ENCODE data around the gene DISC1.

DISC1 gene

GRCh38 chr1:231951374-231951773 lies 324.8 kb downstream of the DISC1 start:
- Histone ChIP-seq H3K27me3 (ENCODE audit: control insufficient read depth in 3 of 3, insufficient read depth in 3 of 3, low read depth in 1 of 3, low read length in 3 of 3) (no peaks in the 10 kb centered on the region), H3K4ac (ENCODE audit: low read length) (no peak overlapping the region), H3K14ac (ENCODE audit: low read length) (no peak overlapping the region), H3K27ac (replicated peaks; ENCODE audit: low read length) (no peak overlapping the region), H3K79me1 (ENCODE audit: low read depth, low read length) (no peaks in the 10 kb centered on the region), H2BK5ac (ENCODE audit: low read length) (no peak overlapping the region), H4K91ac (ENCODE audit: low read depth, low read length, poor library complexity) (no peak overlapping the region), H3K9me3 (replicated peaks in 1 of 2; ENCODE audit: control insufficient read depth in 2 of 2, insufficient read depth in 1 of 2, low read depth in 1 of 2, low read length in 2 of 2) (peaks cover 0 to 9% of the 10 kb centered on the region in 2 donors), H3K9ac (ENCODE audit: low read depth, low read length, poor library complexity) (no peak overlapping the region), H3K4me1 (ENCODE audit: control insufficient read depth in 2 of 2, insufficient read depth in 1 of 2, low read depth in 1 of 2, low read length in 2 of 2) (peaks cover 2 to 10% of the 10 kb centered on the region in 2 donors), H3K4me3 (ENCODE audit: low read length in 2 of 2) (no peak overlapping the region), H2AFZ (ENCODE audit: low read length) (no peak overlapping the region), H3K4me2 (ENCODE audit: insufficient read depth, low read length, poor library complexity, severe bottlenecking) (no peak overlapping the region), H2BK15ac (ENCODE audit: low read length) (no peak overlapping the region), H2AK5ac (ENCODE audit: low read depth, low read length) (no peak overlapping the region), H4K8ac (ENCODE audit: low read depth, low read length) (no peak overlapping the region), H3K18ac (ENCODE audit: low read length) (no peak overlapping the region), H2BK12ac (ENCODE audit: low read length) (no peak overlapping the region), H3K23ac (ENCODE audit: low read depth, low read length, poor library complexity) (no peak overlapping the region), H2BK120ac (ENCODE audit: low read depth, low read length) (no peak overlapping the region), H3K36me3 (replicated peaks in 1 of 2; ENCODE audit: control insufficient read depth in 2 of 2, insufficient read depth in 2 of 2, low read length in 2 of 2) (no peaks in the 10 kb centered on the region)
- WGBS, 2 donors (ENCODE audit: extremely low coverage in 2 of 2, insufficient read length in 2 of 2, insufficient replicate concordance in 1 of 2) = no CpG with 5 or more reads among the region's 3 CpGs
- no peak for DNase-seq (ENCODE audit: low spot score)

GRCh38 chr1:231952154-231952553 lies 325.6 kb downstream of the DISC1 start:
- no peaks in the 10 kb centered on the region for H3K27me3 ChIP-seq (ENCODE audit: control insufficient read depth in 3 of 3, insufficient read depth in 3 of 3, low read depth in 1 of 3, low read length in 3 of 3)
- no peaks in the 10 kb centered on the region for H3K36me3 ChIP-seq (replicated peaks in 1 of 2; ENCODE audit: control insufficient read depth in 2 of 2, insufficient read depth in 2 of 2, low read length in 2 of 2)
- peaks cover 0 to 14% of the 10 kb centered on the region in 2 donors for H3K9me3 ChIP-seq (replicated peaks in 1 of 2; ENCODE audit: control insufficient read depth in 2 of 2, insufficient read depth in 1 of 2, low read depth in 1 of 2, low read length in 2 of 2)
- H3K27ac ChIP-seq (replicated peaks; ENCODE audit: low read length) = no peak overlapping the region
- WGBS, 2 donors (ENCODE audit: extremely low coverage in 2 of 2, insufficient read length in 2 of 2, insufficient replicate concordance in 1 of 2) = no CpG with 5 or more reads among the region's 1 CpG
- H3K9ac ChIP-seq (ENCODE audit: low read depth, low read length, poor library complexity) = no peak overlapping the region
- no peak overlapping the region for H2AK5ac ChIP-seq (ENCODE audit: low read depth, low read length)
- H2BK5ac ChIP-seq (ENCODE audit: low read length) = no peak overlapping the region
- no peak overlapping the region for H3K18ac ChIP-seq (ENCODE audit: low read length)
- no peak overlapping the region for H2AFZ ChIP-seq (ENCODE audit: low read length)
- no peak overlapping the region for H3K23ac ChIP-seq (ENCODE audit: low read depth, low read length, poor library complexity)
- no peak overlapping the region for H3K14ac ChIP-seq (ENCODE audit: low read length)
- no peak overlapping the region for H2BK120ac ChIP-seq (ENCODE audit: low read depth, low read length)
- H3K79me1 ChIP-seq (ENCODE audit: low read depth, low read length) = no peaks in the 10 kb centered on the region
- no peak overlapping the region for H2BK12ac ChIP-seq (ENCODE audit: low read length)
- no peak overlapping the region for H4K91ac ChIP-seq (ENCODE audit: low read depth, low read length, poor library complexity)
- peaks cover 2 to 10% of the 10 kb centered on the region in 2 donors for H3K4me1 ChIP-seq (ENCODE audit: control insufficient read depth in 2 of 2, insufficient read depth in 1 of 2, low read depth in 1 of 2, low read length in 2 of 2)
- no peak overlapping the region for H3K4me2 ChIP-seq (ENCODE audit: insufficient read depth, low read length, poor library complexity, severe bottlenecking)
- no peak overlapping the region for H3K4ac ChIP-seq (ENCODE audit: low read length)
- H3K4me3 ChIP-seq (ENCODE audit: low read length in 2 of 2) = no peak overlapping the region
- H4K8ac ChIP-seq (ENCODE audit: low read depth, low read length) = no peak overlapping the region
- H2BK15ac ChIP-seq (ENCODE audit: low read length) = no peak overlapping the region
- DNase-seq (ENCODE audit: low spot score) = no peak

DNA sequence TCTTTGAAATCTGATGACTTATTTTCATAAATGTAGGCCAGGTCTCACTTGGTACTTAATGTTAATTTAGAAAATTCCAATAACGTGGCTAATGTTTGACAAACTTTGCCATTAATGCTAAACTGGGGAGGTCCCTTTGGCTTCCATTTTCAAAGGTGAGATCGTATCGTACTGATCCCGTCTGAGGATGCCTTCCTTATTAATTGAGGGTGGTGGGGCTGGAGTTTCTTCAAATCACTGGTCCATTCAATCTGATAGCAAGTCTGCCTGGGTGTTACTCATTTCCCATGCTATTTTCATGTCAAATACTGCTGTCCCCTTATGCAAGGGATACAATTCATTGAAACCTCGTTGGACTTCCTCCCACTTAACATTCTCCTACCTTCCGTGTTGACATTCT lies 327.1 kb downstream of the DISC1 start:
- Histone ChIP-seq H4K91ac (ENCODE audit: low read depth, low read length, poor library complexity) (no peak overlapping the region), H3K23ac (ENCODE audit: low read depth, low read length, poor library complexity) (no peak overlapping the region), H2BK15ac (ENCODE audit: low read length) (no peak overlapping the region), H3K4me1 (ENCODE audit: control insufficient read depth in 2 of 2, insufficient read depth in 1 of 2, low read depth in 1 of 2, low read length in 2 of 2) (peaks cover 4 to 10% of the 10 kb centered on the region in 2 donors), H3K4me3 (ENCODE audit: low read length in 2 of 2) (no peak overlapping the region), H3K36me3 (replicated peaks in 1 of 2; ENCODE audit: control insufficient read depth in 2 of 2, insufficient read depth in 2 of 2, low read length in 2 of 2) (no peaks in the 10 kb centered on the region), H3K9me3 (replicated peaks in 1 of 2; ENCODE audit: control insufficient read depth in 2 of 2, insufficient read depth in 1 of 2, low read depth in 1 of 2, low read length in 2 of 2) (peaks cover 0 to 14% of the 10 kb centered on the region in 2 donors), H3K9ac (ENCODE audit: low read depth, low read length, poor library complexity) (no peak overlapping the region), H4K8ac (ENCODE audit: low read depth, low read length) (no peak overlapping the region), H3K18ac (ENCODE audit: low read length) (no peak overlapping the region), H2BK12ac (ENCODE audit: low read length) (no peak overlapping the region), H2AK5ac (ENCODE audit: low read depth, low read length) (no peak overlapping the region), H3K27me3 (ENCODE audit: control insufficient read depth in 3 of 3, insufficient read depth in 3 of 3, low read depth in 1 of 3, low read length in 3 of 3) (no peaks in the 10 kb centered on the region), H3K4ac (ENCODE audit: low read length) (no peak overlapping the region), H3K27ac (replicated peaks; ENCODE audit: low read length) (no peak overlapping the region), H3K14ac (ENCODE audit: low read length) (no peak overlapping the region), H2BK120ac (ENCODE audit: low read depth, low read length) (no peak overlapping the region), H3K4me2 (ENCODE audit: insufficient read depth, low read length, poor library complexity, severe bottlenecking) (no peak overlapping the region), H3K79me1 (ENCODE audit: low read depth, low read length) (no peaks in the 10 kb centered on the region), H2AFZ (ENCODE audit: low read length) (no peak overlapping the region), H2BK5ac (ENCODE audit: low read length) (no peak overlapping the region)
- no peak for DNase-seq (ENCODE audit: low spot score)
- WGBS, 2 donors (ENCODE audit: extremely low coverage in 2 of 2, insufficient read length in 2 of 2, insufficient replicate concordance in 1 of 2) = no CpG with 5 or more reads among the region's 6 CpGs

DNA sequence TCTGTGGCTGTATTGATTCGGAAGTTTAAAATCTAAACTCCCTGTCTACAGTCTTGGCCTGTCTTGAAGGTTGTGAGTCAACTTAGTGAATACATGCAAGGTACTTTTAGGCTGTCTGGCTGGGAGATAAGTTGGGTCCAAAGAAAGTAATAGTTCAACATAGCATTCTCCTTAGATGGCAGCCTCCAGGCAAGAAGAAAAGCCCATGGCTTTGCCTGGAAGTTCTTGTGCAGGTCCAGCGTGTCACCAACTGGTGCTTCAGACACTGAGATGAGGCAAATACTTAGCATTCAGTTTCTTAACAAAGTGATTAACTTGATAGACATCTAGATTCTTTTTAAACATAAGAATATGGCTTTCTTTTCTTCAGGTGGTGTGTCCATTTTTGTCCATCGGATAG lies 328.2 kb downstream of the DISC1 start:
- Histone ChIP-seq H3K9me3 (replicated peaks in 1 of 2; ENCODE audit: control insufficient read depth in 2 of 2, insufficient read depth in 1 of 2, low read depth in 1 of 2, low read length in 2 of 2) (peaks cover 0 to 14% of the 10 kb centered on the region in 2 donors), H2BK15ac (ENCODE audit: low read length) (no peak overlapping the region), H3K9ac (ENCODE audit: low read depth, low read length, poor library complexity) (no peak overlapping the region)

More for the DNA sequence above, 328.2 kb downstream of the DISC1 start:
- Histone ChIP-seq H4K91ac (ENCODE audit: low read depth, low read length, poor library complexity) (no peak overlapping the region), H3K27me3 (ENCODE audit: control insufficient read depth in 3 of 3, insufficient read depth in 3 of 3, low read depth in 1 of 3, low read length in 3 of 3) (no peaks in the 10 kb centered on the region), H3K36me3 (replicated peaks in 1 of 2; ENCODE audit: control insufficient read depth in 2 of 2, insufficient read depth in 2 of 2, low read length in 2 of 2) (no peaks in the 10 kb centered on the region), H2AFZ (ENCODE audit: low read length) (no peak overlapping the region), H3K4me2 (ENCODE audit: insufficient read depth, low read length, poor library complexity, severe bottlenecking) (no peak overlapping the region), H4K8ac (ENCODE audit: low read depth, low read length) (no peak overlapping the region), H3K4ac (ENCODE audit: low read length) (no peak overlapping the region), H3K23ac (ENCODE audit: low read depth, low read length, poor library complexity) (no peak overlapping the region), H3K18ac (ENCODE audit: low read length) (no peak overlapping the region), H2BK5ac (ENCODE audit: low read length) (no peak overlapping the region), H2BK12ac (ENCODE audit: low read length) (no peak overlapping the region), H2BK120ac (ENCODE audit: low read depth, low read length) (no peak overlapping the region), H3K4me1 (ENCODE audit: control insufficient read depth in 2 of 2, insufficient read depth in 1 of 2, low read depth in 1 of 2, low read length in 2 of 2) (peaks cover 3 to 5% of the 10 kb centered on the region in 2 donors), H2AK5ac (ENCODE audit: low read depth, low read length) (no peak overlapping the region), H3K14ac (ENCODE audit: low read length) (no peak overlapping the region), H3K4me3 (ENCODE audit: low read length in 2 of 2) (no peak overlapping the region), H3K79me1 (ENCODE audit: low read depth, low read length) (no peaks in the 10 kb centered on the region), H3K27ac (replicated peaks; ENCODE audit: low read length) (no peak overlapping the region)
- DNase-seq (ENCODE audit: low spot score) = no peak
- no CpG with 5 or more reads among the region's 3 CpGs for WGBS, 2 donors (ENCODE audit: extremely low coverage in 2 of 2, insufficient read length in 2 of 2, insufficient replicate concordance in 1 of 2)

Data from neuronal stem cell (in vitro differentiated cells).